Renal cortex interstitium (tissue), 11 donors: ENCODE measurements around the gene ITPKC. TPM values are rescaled to one million over a fixed set of nuclear protein-coding genes. Genes with fewer than 3 reads are reported as not detected.
"Not testable (repeated sequence)": the region's sequence is repeated elsewhere in the genome, so short reads cannot be mapped to it uniquely, and the experiment has no call there.

Source experiments
- DNase-seq, 11 donors: peaks; one replicate each; pipeline ENCODE4 v3.0.0-alpha.2; 2013; ENCODE audit warnings: low read depth in 9 of 11, low spot score in 4 of 11; ENCODE audit errors: extremely low read depth in 1 of 11
- polyA plus RNA-seq, 3 donors: library from polyadenylated mRNA; unstranded; fragments of 120-200 nt; gene quantifications; one replicate each; pipeline ENCODE4 v1.2.1, GENCODE V29; 2013; ENCODE audit not compliant: insufficient read length in 3 of 3

Gene ITPKC
- polyA plus RNA-seq, 3 donors = 12.3 to 15.4 (median 14.2) TPM

DNA sequence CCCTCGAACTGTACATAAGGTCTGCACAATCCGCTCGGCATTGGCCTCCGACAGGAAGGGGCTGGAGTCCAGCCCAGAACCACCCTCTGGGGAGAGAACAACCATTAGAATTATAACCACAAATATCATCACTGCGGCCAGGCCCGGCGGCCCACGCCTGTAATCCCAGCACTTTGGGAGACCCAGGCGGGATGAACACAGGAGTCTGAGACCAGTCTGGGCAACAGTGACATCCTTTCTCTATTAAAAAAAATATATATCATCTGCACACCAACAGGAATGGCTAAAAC lies 11.6 kb upstream of the ITPKC start:
- no peak for DNase-seq

DNA sequence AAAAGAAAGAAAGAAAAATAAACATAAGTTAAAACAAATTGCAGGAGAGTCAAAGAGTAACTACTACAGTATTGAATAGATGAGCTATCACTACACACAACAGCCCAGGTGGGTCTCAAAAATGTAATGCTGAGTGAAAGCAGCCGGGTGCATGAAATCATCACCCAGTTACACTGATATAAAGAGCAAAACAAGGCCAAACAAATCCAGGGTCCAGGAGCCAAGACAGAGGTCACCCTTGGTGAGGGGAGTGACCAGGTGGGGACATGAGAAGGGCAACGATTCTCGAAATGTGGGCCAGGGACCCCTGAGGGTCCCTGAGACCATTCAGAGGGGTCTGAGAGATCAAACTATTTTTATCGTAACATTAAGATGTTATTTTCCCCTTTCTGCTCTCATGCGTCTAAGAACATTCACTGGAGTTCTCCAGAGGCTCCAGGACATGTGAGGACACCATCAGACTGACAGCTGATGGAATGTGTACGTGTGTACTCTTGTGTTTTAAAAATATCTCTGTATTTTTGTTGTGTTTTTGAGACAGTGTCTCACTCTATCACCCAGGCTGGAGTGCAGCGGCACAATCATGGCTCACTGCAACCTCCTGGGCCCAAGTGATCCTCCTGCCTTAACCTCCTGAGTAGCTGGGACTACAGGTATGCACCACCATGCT lies 10.8 kb upstream of the ITPKC start:
- no peak for DNase-seq

DNA sequence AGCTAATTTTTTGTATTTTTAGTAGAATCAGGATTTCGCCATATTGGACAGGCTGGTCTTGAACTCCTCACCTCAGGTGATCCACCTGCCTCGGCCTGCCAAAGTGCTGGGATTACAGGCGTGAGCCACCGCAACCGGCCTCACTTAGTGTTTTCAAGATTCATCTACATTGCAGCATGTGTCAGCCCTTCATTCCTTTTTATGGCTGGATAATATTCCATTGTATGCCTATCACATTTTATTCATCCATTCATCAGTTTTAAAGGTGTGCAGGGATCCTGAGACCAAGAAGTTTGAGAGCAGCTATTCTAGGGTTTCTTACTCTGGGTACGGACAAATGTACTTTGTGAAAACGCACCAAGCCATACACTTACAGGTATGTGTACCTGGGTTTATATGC lies 9.3 kb upstream of the ITPKC start:
- DNase-seq = no peak

DNA sequence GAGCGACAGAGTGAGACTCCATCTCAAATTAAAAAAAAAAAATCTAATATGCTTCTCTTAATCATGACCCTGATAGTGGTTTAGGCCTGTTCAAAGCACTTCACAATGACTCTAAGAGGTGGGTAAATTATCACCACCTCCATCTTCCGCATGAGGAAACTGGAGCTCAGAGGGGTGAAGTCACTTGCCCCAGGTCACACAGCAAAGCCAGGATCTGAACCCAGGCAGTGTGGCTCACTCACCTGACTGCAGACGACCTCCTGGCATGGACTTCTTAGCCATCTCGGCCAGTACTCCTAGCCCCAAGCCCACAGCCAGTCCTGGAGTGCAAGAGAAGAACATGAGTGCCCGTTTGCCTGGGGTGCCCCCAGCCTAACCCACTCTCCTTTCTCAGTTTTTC lies 7.1 kb upstream of the ITPKC start:
- no peak for DNase-seq

DNA sequence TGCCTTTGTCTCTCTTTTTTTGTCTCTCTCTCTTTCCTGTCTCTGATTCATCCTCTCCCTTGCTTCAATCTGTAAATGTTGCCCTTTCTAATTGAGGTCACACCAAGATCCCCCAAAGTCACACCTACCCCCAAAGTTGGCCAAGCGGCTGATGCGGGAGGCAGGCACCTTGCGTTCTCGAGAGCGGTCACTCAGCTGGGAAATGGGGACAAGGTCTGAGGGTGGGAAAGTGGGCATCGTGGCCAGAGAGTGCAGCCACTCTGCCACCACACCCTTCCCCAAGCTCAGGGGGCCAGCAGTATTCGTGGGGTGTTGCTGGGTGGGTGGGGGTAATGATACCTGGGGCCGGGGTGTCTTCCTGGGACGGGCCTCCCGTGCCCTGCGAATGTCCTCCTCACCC lies 3.0 kb upstream of the ITPKC start:
- no peak for DNase-seq

DNA sequence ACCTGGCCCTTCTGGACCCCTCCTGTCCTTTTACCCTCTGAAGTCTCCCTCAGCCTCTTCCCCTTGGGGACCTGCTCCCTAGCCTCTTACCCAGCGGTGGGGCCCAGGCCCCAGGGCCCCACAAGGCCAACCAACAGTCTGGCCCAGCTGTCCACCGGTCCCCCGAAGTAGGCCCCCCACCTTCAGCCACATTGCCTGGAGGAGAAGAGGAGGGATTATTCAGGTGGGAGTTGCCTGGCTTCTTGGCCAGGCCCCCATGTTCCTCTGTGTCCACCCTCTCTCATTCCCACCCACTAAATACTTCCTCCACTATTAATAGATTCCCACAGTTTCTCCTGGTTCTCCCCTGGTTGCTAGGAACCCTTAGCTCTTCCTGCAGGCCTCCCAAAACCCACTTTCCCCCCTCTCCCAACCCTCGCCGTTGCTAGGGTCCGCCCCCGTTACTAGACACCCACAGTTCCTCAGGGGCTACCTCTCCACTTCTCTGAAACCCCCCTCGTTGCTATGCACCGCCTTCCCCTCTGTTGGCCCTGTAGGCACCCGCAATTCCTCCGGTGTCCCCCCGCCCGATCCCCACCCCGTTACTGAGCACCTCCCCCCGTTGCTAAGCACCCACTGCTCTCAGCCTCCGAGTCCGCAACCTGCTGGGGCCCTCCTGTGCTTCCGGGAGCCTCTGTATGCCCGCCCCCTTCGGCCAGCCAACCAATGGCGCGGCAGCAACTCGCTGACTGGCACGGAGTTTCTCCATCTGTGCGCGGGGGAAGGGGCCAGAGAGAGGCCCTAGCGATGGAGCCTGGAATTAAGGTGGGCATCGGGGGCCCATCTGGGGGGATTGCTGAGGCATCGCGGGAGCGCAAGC lies 2.2 kb upstream of the ITPKC start:
- peak in 10 of 11 donors; percentile 85 to 93 (median 90) for DNase-seq

DNA sequence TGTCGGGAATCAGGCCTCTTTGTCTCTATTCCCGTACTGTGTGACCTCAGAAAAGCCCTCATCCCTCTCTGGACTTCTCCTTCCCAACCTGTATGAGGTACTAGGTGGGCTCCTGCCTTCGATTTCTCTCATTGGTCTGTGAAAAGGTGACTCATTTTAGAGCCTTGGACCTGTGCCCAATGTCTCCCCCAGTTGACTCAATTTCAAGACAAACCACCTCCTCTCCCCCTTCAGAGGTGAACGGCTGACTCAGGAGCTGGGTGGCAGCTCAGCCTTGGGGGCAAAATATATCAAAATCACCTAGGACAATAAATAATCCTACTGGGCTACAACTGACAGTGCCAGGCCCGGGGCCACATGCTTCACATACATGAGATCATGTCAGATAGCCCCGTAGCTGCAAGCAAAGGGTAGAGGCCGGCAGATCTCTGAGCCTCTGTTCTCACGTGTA lies 856 bp upstream of the ITPKC start:
- DNase-seq = no peak

DNA sequence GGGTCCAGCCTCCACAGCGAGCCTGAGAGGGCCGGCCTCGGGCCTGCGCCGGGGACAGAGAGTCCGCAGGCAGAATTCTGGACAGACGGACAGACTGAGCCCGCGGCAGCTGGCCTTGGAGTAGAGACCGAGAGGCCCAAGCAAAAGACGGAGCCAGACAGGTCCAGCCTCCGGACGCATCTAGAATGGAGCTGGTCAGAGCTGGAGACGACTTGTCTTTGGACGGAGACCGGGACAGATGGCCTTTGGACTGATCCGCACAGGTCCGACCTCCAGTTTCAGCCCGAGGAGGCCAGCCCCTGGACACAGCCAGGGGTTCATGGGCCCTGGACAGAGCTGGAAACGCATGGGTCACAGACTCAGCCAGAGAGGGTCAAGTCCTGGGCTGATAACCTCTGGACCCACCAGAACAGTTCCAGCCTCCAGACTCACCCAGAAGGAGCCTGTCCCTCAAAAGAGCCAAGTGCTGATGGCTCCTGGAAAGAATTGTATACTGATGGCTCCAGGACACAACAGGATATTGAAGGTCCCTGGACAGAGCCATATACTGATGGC lies 490 bp downstream of the ITPKC start:
- DNase-seq = peak in 1 of 11 donors; percentile 29

DNA sequence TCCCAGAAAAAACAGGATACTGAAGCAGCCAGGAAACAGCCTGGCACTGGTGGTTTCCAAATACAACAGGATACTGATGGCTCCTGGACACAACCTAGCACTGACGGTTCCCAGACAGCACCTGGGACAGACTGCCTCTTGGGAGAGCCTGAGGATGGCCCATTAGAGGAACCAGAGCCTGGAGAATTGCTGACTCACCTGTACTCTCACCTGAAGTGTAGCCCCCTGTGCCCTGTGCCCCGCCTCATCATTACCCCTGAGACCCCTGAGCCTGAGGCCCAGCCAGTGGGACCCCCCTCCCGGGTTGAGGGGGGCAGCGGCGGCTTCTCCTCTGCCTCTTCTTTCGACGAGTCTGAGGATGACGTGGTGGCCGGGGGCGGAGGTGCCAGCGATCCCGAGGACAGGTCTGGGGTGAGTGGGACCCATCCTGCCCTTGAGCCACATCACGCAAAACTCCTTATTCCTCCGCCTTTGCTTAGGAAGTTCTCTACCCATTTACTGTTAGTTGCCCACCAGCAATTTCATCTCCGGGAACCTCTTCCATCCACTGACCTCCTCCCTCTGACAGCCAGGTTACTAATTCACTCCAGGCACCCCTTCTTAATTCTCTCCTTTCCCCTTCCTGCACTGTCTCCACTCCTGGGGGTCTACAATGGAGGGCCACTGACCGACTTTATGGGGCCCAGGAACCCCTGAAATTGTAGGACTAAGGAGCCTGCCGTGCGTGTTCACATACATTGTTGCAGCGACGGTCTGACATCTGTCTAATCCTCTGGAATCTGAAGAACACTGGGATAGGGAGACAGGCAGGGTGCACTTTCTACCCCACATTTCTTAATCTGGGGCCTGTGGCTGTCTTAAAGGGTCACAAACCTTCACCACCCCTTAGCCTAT lies 1.2 kb downstream of the ITPKC start:
- DNase-seq = no peak

DNA sequence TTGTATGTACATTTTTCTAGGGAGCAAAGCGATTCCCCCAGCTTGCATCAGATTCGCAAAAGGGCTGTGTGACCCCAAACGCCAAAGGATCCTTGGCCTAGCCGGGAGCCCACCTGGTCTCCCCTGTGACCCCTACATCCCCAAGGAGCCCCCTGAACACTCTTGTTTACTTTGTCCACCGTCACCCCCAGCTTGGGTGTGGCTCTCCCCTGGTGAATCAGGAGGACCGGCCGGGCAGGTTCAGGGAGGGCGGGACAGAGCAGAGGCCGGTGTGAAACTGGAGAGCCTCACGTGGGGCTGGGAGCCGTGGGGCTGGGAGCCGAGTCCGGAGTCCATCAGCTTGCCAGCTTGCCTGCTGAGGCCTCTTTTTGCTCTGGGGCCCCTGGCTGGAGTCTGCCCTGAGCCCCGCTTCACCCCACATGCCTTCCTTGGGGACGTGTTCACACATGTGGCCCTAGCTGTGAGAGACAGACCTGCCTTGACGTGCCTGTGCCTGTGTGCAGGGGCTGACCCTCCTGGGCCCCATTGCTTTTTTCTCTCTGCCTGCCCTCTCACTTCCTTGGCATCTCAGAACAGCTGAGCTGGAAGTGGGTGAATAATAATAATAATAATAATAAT lies 2.0 kb downstream of the ITPKC start:
- peak in 2 of 11 donors; percentile 24 to 41 for DNase-seq

DNA sequence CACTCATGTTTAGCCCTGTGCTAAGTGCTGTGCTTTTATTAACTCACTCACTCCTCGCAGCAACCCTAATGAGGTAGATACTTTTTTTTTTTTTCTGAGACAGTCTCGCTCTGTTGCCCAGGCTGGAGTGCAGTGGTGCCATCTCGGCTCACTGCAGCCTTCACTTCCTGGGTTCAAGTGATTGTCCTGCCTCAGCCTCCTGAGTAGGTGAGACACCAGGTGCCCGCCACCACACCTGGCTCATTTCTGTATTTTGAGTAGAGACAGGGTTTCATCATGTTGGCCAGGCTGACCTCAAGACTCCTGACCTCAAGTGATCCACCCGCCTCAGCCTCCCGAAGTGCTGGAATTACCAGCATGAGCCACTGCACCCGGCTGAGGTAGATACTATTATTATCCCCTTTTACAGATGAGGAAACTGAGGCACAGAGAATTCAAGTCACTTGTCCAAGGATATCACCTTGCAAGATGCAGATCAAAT lies 2.5 kb downstream of the ITPKC start:
- DNase-seq = no peak

DNA sequence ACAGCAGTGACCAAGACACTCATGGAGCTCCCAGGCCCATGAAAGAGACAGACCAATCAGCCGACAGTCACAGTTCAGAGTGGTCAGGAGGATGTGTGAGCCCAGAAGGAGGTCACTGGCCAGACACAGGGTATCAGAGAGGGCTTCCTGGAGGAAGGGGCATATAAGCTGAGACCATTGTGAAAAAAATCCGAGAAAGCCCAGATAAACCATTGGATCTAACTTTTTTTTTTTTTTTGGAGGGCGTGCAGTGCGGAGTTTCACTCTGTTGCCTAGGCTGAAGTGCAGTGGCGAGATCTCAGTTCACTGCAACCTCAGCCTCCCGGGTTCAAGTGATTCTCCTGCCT lies 4.2 kb downstream of the ITPKC start:
- DNase-seq = no peak

DNA sequence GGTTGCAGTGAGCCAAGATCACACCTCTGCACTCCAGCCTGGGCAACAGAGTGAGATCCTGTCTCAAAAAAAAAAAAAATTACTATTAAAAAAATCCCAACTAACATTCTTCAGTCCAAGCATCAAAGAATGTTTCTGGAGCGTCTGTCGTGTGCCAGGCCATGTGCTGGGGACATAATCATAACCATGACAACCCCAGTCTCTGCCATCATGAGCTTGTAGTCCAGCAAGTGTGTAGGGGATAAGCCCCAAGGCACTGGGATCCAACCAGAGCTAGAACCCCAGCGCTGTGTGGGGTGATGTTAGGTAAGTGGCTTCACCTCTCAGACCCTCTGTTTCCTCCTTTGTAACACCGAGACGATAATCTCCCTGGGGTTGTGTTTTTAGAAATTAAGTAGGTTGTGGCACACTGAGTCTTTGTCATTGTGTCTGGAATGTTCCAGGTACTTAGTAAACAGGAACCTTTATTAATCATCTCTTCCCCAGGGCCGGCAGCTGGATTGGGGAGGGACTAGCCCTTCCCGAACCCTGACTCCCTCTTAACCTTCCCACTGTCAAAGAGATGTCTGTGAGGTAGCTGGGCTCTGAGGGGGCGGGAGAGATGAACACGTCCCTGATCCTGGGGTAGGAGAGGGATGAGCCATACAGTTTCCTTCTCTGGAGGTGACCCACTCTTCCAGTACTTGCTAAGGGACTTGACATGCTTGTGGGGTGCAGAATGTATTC lies 5.2 kb downstream of the ITPKC start:
- no peak for DNase-seq

DNA sequence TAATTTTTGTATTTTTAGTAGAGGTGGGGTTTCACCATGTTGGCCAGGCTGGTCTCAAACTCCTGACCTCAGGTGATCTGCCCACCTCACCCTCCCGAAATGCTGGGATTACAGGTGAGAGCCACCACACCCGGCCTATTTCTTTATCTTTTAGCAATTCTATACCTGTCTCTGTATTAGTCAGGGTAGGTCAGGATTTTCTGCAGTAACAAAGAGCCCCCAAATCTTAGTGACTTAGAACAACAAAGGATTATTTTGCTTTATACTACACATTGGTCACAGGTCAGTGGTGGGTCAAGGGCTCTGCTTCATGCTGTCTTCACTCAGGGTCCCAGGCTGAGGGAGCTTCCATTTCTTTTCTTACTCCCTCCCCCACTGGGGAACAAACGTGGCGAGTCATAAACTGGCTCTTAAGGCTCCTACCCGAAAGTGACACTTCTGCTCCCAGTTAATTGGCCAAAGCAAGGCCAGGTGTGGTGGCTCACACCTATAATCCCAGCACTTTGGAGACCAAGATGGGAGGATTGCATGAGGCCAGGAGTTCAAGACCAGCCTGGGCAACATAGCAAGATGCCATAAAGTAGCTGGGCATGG lies 6.8 kb downstream of the ITPKC start:
- DNase-seq = no peak

DNA sequence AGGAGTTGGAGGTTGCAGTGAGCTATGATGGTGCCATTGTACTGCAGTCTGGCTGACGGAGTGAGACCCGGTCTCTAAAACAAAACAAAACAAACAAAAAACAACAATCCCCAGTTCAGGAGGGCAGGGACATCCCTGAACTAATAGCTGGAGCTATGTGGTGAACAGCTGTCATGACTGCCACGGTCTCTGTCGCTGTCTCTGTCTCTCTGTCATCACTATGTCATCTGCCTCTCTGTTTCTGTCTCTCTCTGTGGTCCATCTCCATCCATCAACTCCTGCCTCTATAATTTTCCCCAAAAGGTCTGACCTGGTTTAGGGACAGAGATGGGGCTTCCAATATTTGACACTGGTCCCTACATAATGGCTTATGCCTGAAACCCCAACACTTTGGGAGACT lies 7.4 kb downstream of the ITPKC start:
- DNase-seq = no peak

DNA sequence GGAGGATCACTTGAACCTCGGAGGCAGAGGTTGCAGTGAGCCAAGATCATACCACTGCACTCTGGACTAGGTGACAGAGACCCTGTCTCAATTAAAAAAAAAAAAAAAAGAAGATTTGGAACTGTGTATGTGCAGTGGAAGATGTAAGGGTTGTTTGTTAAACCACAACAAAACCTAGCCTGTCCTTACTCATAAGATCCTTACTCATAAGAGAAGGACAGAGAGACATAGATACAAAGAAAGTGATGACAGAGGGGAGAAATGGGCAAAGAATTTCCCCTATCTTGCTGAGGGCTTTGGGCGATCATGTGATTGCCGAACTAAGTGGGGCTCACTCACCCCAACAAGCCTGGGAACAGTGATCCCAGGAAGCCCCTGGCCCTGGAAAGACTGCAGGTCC lies 7.9 kb downstream of the ITPKC start:
- no peak for DNase-seq

DNA sequence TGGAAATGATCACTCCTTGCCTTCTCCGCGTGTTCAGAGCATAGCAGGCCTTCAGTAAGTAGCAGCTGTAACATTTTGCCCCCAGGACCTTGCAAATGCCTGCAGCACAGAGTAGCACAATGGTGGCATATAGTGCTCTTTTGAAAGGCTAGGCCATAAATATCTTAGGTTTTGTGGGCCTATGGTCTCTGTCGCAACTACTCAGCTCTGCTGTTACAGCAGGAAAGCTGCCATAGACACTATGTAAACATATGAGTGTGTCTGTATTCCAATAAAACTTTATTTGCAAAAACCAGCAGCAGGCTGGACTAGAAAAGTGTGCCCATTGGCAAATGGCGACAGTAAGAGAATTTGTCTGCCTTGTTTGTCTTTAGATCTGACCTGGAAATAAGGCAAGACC lies 9.4 kb downstream of the ITPKC start:
- DNase-seq = no peak

DNA sequence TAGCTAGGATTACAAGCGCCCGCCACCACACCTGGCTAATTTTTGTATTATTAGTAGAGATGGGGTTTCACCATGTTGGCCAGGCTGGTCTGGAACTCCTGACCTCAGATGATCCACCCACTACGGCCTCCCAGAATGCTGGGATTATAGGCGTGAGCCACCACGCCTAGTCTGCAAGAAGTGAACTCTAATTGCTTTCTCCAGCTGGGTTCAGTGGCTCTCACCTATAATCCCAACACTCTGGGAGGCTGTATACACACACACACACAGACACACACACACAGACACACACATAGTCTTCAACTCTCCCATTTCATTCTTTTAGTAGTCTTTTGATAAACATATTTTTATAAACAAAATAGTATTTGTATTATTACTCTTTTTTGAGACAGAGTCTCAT lies 13.2 kb downstream of the ITPKC start:
- DNase-seq = not testable (repeated sequence)
